GM12878 (cell line): ENCODE measurements around the gene DOCK2. TPM values are rescaled to one million over a fixed set of nuclear protein-coding genes. Genes with fewer than 3 reads are reported as not detected.

Experiments used
- ATAC-seq: fragments of 200-7000 bp; cut with Tn5 transposase; 3 replicates; pipeline ENCODE4 v1.9.1; 2020; ENCODE audit warnings: mild to moderate bottlenecking, moderate library complexity
- BruUV-seq: library from RNA; stranded (reverse); fragments of 400-500 nt; replicated peaks from 2 replicates; lab custom pipeline; 2021; lab: Mats Ljungman, UMichigan
- CTCF ChIA-PET: fragments of 300-600 bp; sonication (Branson Sonifier 250); formaldehyde crosslinking; extraction: SDS; loops from one replicate; lab custom pipeline; 2021; ENCODE audit warnings: inconsistent platforms; lab: Yijun Ruan, JAX
- POLR2A ChIA-PET: fragments of 350-600 bp; formaldehyde crosslinking; extraction: SDS; loops from one replicate; lab custom pipeline; 2021; ENCODE audit warnings: inconsistent platforms; lab: Charles Lee
- RAD21 ChIA-PET: fragments of 300-600 bp; sonication (Branson Sonifier 250); formaldehyde crosslinking; loops from one replicate; lab custom pipeline; 2023; ENCODE audit warnings: antibody characterized with exemption; ENCODE audit not compliant: unreplicated experiment; lab: Charles Lee
- SMC1A ChIA-PET: fragments of 300-600 bp; sonication (Branson Sonifier 250); formaldehyde crosslinking; loops from one replicate; lab custom pipeline; 2023; ENCODE audit not compliant: unreplicated experiment, uncharacterized antibody; lab: Charles Lee
- DNase-seq: peaks from one replicate; pipeline ENCODE4 v3.0.0-alpha.2; 2011; ENCODE audit warnings: low read depth, low spot score
- FAIRE-seq: peaks from 3 replicates; lab custom pipeline; 2011; peaks lifted over from hg19 to GRCh38; lab: Jason Lieb, UNC
- H2AFZ ChIP-seq: 2 replicates; pipeline ENCODE4 v1.6.0; 2011; ENCODE audit warnings: low read depth, low read length, control low read depth; ENCODE audit not compliant: control insufficient read depth
- H3K27ac ChIP-seq: 2 replicates; pipeline ENCODE4 v1.5.1; 2011; ENCODE audit warnings: control low read depth; ENCODE audit not compliant: control insufficient read depth, insufficient read depth
- H3K27me3 ChIP-seq, 2 experiments: replicated peaks in 1 of 2; 2 replicates each; pipeline versions ENCODE4 v1.6.0 to v1.6.1; 2011; ENCODE audit warnings: low read length in 1 of 2; ENCODE audit not compliant: control insufficient read depth in 2 of 2, insufficient read depth in 2 of 2
- H3K36me3 ChIP-seq, 2 experiments: 2 replicates each; pipeline ENCODE4 v1.5.1; 2011; ENCODE audit warnings: low read length in 1 of 2; ENCODE audit not compliant: control insufficient read depth in 2 of 2, insufficient read depth in 2 of 2
- H3K4me1 ChIP-seq: 2 replicates; pipeline ENCODE4 v1.6.1; 2011; ENCODE audit warnings: mild to moderate bottlenecking, low read length, moderate library complexity, mixed read lengths; ENCODE audit not compliant: control insufficient read depth, insufficient read depth
- H3K4me2 ChIP-seq: 2 replicates; pipeline ENCODE4 v1.6.0; 2011; ENCODE audit warnings: control low read depth; ENCODE audit not compliant: control insufficient read depth, insufficient read depth
- H3K4me3 ChIP-seq: fragments of 200-600 bp; sonication (generic); 2 replicates; pipeline ENCODE4 v1.5.1; 2016
- H3K79me2 ChIP-seq: 2 replicates; pipeline ENCODE4 v1.6.0; 2011; ENCODE audit warnings: low read length; ENCODE audit not compliant: control insufficient read depth, insufficient read depth
- H3K9ac ChIP-seq: 2 replicates; pipeline ENCODE4 v1.8.0; 2011; ENCODE audit warnings: low read length, control low read depth, mixed read lengths; ENCODE audit not compliant: control insufficient read depth, insufficient read depth
- H3K9me3 ChIP-seq: replicated peaks from 3 replicates; pipeline ENCODE4 v1.5.1; 2011; ENCODE audit warnings: mild to moderate bottlenecking, low read length; ENCODE audit not compliant: control insufficient read depth, insufficient read depth
- H4K20me1 ChIP-seq: 2 replicates; pipeline ENCODE4 v1.6.0; 2011; ENCODE audit not compliant: control insufficient read depth, insufficient read depth
- CBFB ChIP-seq: IDR thresholded peaks from 2 replicates; pipeline ENCODE4 v1.6.1; 2016; ENCODE audit warnings: antibody characterized with exemption, low read depth
- CTCF ChIP-seq, 3 experiments: IDR thresholded peaks in 2 of 3; conservative IDR thresholded peaks in 1 of 3; 2 replicates each; pipeline ENCODE4 v1.5.1; 2011; ENCODE audit warnings: low read depth in 3 of 3, low read length in 3 of 3, mild to moderate bottlenecking in 3 of 3, control low read depth in 2 of 3, moderate library complexity in 2 of 3, inconsistent platforms in 1 of 3, mixed read lengths in 1 of 3; ENCODE audit not compliant: control insufficient read depth in 2 of 3, insufficient read depth in 1 of 3; ENCODE audit errors: extremely low read depth in 1 of 3
- GATAD2B ChIP-seq: fragments of 450-650 bp; conservative IDR thresholded peaks from 2 replicates; pipeline ENCODE4 v1.6.1; 2017; ENCODE audit warnings: low read depth, mild to moderate bottlenecking, moderate library complexity
- MTA3 ChIP-seq: IDR thresholded peaks from 2 replicates; pipeline ENCODE4 v1.6.1; 2012; ENCODE audit warnings: low read length, inconsistent platforms, borderline replicate concordance
- NKRF ChIP-seq: fragments of 450-650 bp; conservative IDR thresholded peaks from 2 replicates; pipeline ENCODE4 v1.6.1; 2017; ENCODE audit warnings: mild to moderate bottlenecking, moderate library complexity
- NR2F1 ChIP-seq: fragments of 450-650 bp; conservative IDR thresholded peaks from 2 replicates; pipeline ENCODE4 v1.6.1; 2017; ENCODE audit warnings: mild to moderate bottlenecking
- PML ChIP-seq: IDR thresholded peaks from 2 replicates; pipeline ENCODE4 v1.6.1; 2012; ENCODE audit warnings: low read length, inconsistent platforms
- RAD51 ChIP-seq: fragments of 450-650 bp; IDR thresholded peaks from 2 replicates; pipeline ENCODE4 v1.6.1; 2016; ENCODE audit warnings: moderate library complexity, mild to moderate bottlenecking, inconsistent platforms
- ZBED1 ChIP-seq: IDR thresholded peaks from 2 replicates; pipeline ENCODE4 v1.6.1; 2016; ENCODE audit warnings: borderline replicate concordance
- ZBTB40 ChIP-seq: fragments of 450-650 bp; IDR thresholded peaks from 2 replicates; pipeline ENCODE4 v1.6.1; 2016; ENCODE audit warnings: mild to moderate bottlenecking, moderate library complexity, borderline replicate concordance
- WGBS: methylation state at CpG from one replicate; pipeline ENCODE4 v1.1.6; 2016; ENCODE audit warnings: low lambda C conversion rate; ENCODE audit not compliant: insufficient replicate concordance, insufficient coverage; ENCODE audit errors: missing lambda C conversion rate; 5-methylcytosine and 5-hydroxymethylcytosine counted together
- in situ Hi-C: fragments of 300-500 bp; cut with MboI; formaldehyde crosslinking; loops from 9 replicates; pipeline ENCODE4 v1.14.3; 2018; ENCODE audit warnings: mixed read lengths
- intact Hi-C: fragments of 100-400 bp; cut with micrococcal nuclease; formaldehyde crosslinking; loops from one replicate; pipeline ENCODE4 v1.14.2; 2022; ENCODE audit not compliant: unreplicated experiment
- polyA plus RNA-seq, 11 experiments: library from polyadenylated mRNA; depleted of rRNA in 4 of 11; unstranded in 6 of 11; stranded (reverse) in 5 of 11; fragments of >200 nt; fragmentation: Nextera tagmentation in 4 of 11; fragmentation: Illumina TruSeq in 1 of 11; extraction: Ambion mirVana in 4 of 11; extraction: Trizol in 1 of 11; gene quantifications; 1 replicate in 1 of 11; 2 replicates in 10 of 11; pipeline versions ENCODE4 v1.2.1 to v1.2.3, GENCODE V29; 2011 to 2016; ENCODE audit warnings: inconsistent platforms in 2 of 11, missing spikeins in 2 of 11, low read depth in 1 of 11
- total RNA-seq, 4 experiments: library from RNA; depleted of rRNA in 3 of 4; stranded (reverse); fragments of >200 nt in 3 of 4; fragmentation: Illumina TruSeq in 1 of 4; extraction: Trizol in 1 of 4; gene quantifications; 2 replicates each; pipeline versions ENCODE4 v1.2.1 to v1.2.3, GENCODE V29; 2013 to 2021
- TF ChIP-seq, protein P1 (sequence below): IDR thresholded peaks from 2 replicates; pipeline ENCODE4 v1.6.1; 2011; ENCODE audit warnings: low read depth, mild to moderate bottlenecking, low read length, moderate library complexity, borderline replicate concordance; ENCODE audit errors: extremely low read depth

DOCK2 gene
- total and polyA plus RNA-seq, 10 of the 15 experiments (the other 5 are each of a cell fraction or from before 2014, with no cell fraction given): 34.2 to 192 (median 118) TPM

GRCh38 chr5:170000155-170000554, 363.1 kb downstream of the DOCK2 start (continued):
- TF ChIP-seq NKRF: no peak
- no peak for TF ChIP-seq CTCF (IDR thresholded peaks at IDR 0.05 in 2 of 3, conservative IDR thresholded peaks at IDR 0.05 in 1 of 3; ENCODE audit: control insufficient read depth in 2 of 3, extremely low read depth in 1 of 3, insufficient read depth in 1 of 3, low read depth in 3 of 3, low read length in 3 of 3)
- TF ChIP-seq NR2F1: no peak
- TF ChIP-seq CBFB: no peak
- no peak for TF ChIP-seq RAD51
- no peak for TF ChIP-seq MTA3
- TF ChIP-seq, all 136 proteins: peak for 0

- BruUV-seq: no TSS peak
- intact Hi-C loops (no loop called here), in situ Hi-C loops (no loop called here)
- H3K4me2 ChIP-seq: no peak overlapping the region
- no peak for FAIRE-seq
- ChIA-PET SMC1A (no interaction called here), CTCF (no interaction called here), POLR2A (no interaction called here), RAD21 (no interaction called here)
- H3K9me3 ChIP-seq: no peaks in the 10 kb centered on the region; the same call in 2 of the 3 replicates
- no peaks in the 10 kb centered on the region for H3K79me2 ChIP-seq
- peaks cover 7 to 13% of the 10 kb centered on the region in 2 experiments for H3K36me3 ChIP-seq
- no peak overlapping the region for H3K9ac ChIP-seq
- no peak for DNase-seq
- ATAC-seq: no peak
- no peak overlapping the region for H3K4me3 ChIP-seq
- no peaks in the 10 kb centered on the region for H3K27me3 ChIP-seq
- 99% methylated on average over 6 of the region's 6 CpGs for WGBS
- no peaks in the 10 kb centered on the region for H3K4me1 ChIP-seq
- no peak overlapping the region for H2AFZ ChIP-seq
- no peaks in the 10 kb centered on the region for H4K20me1 ChIP-seq
- H3K27ac ChIP-seq: no peak overlapping the region
- TF ChIP-seq, protein P1, sequence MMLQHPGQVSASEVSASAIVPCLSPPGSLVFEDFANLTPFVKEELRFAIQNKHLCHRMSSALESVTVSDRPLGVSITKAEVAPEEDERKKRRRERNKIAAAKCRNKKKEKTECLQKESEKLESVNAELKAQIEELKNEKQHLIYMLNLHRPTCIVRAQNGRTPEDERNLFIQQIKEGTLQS: no peak
- TF ChIP-seq ZBTB40: no peak
- TF ChIP-seq ZBED1: no peak
- no peak for TF ChIP-seq PML
- no peak for TF ChIP-seq GATAD2B
- TF ChIP-seq CTCF (IDR thresholded peaks at IDR 0.05 in 2 of 3, conservative IDR thresholded peaks at IDR 0.05 in 1 of 3; ENCODE audit: control insufficient read depth in 2 of 3, extremely low read depth in 1 of 3, insufficient read depth in 1 of 3, low read depth in 3 of 3, low read length in 3 of 3): no peak
These were observed 368.9 kb downstream of the DOCK2 start for GRCh38 chr5:170006021-170006420.
